HG02678 (cell line): ENCODE results near the gene RPRD1B.
A peak's percentile ranks its signal among the peaks of the same experiment; 100 is the strongest.

ENCODE experiments used
- ATAC-seq: cut with Tn5 transposase; IDR thresholded peaks from one replicate; pipeline ENCODE4 v1.9.1; 2021; ENCODE audit warnings: mild to moderate bottlenecking, moderate library complexity; ENCODE audit not compliant: unreplicated experiment

Gene RPRD1B, protein sequence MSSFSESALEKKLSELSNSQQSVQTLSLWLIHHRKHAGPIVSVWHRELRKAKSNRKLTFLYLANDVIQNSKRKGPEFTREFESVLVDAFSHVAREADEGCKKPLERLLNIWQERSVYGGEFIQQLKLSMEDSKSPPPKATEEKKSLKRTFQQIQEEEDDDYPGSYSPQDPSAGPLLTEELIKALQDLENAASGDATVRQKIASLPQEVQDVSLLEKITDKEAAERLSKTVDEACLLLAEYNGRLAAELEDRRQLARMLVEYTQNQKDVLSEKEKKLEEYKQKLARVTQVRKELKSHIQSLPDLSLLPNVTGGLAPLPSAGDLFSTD

DNA sequence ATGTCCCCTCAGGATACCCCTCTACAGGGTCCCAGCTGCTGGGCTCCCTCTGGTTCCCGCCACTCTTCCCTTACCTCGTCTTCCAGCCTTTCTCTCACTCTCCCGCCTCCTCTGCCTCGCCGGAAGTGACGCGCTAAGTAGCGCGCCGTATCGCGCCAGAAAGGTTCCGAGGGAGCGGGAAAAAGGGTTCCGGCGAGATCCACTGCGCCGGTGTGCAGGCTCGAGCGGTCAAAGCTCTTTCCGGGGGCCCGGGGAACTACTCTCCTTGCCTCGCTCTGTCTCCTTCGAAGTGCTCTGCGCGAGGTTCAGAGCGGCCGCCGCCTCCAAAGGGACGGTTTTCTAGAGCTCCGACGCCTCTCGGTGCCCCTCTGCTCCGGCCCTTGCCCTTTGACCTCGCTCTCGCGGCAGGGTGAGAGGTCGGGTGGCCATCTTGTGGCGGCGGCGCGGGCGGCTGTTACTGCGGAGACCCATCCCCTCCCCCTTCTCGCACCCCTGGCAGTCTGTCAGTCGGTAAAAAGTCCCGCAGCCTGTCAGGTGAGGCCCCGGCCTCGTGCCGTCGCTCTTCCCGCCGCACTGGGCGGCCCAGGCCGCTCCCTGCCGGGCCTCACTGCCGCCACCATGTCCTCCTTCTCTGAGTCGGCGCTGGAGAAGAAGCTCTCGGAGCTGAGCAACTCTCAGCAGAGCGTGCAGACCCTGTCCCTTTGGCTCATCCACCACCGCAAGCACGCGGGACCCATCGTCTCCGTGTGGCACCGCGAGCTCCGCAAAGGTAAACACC lies at the start of gene RPRD1B, which contains the start of gene TTI1:
Gene RPRD1B (plus strand): TSS at position 417 of the 778 bp plus-strand sequence. CDS start 202 bp downstream, at position 619.
Gene TTI1 (minus strand): TSS at position 127 of the 778 bp plus-strand sequence. CDS start 19,640 bp downstream, outside the sequence.
- peak; percentile 85 for ATAC-seq

DNA sequence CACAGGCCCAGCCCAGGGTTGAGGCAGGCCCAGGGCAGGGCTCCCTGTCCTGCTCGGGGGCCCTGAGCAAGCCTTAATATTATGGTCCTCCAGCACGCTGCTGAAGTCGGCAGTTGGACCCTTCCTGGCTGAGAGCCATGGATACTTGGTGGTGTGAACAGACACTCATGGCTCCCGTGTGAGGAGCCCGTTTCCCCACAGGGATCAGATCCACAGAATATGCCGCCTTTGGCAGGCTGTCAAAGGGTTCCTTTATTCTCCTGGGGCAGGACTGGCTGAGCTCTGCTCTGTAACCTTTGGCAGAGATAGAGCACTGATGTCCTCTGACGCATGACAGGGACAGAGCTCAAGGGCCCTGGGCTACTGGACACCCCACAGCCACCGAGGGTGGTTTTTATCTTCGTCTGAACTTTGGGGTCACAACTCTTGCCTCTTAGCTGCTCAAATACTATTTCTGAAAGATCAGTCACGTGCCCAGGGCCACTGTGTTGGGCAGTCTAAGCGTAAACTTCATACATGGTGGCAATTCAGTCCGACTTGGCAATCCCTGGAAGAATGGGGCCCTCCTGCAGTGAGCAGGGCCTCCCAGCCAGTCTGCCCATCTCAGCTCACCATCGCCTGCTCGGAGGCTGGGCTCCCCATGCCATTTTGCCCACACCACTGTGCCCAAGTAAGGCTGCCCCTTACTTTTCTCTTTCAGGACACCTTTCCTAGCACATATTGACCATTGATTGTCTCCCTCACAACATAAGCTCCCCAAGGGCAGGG lies 49.3 kb upstream of the RPRD1B start:
- ATAC-seq = no peak

DNA sequence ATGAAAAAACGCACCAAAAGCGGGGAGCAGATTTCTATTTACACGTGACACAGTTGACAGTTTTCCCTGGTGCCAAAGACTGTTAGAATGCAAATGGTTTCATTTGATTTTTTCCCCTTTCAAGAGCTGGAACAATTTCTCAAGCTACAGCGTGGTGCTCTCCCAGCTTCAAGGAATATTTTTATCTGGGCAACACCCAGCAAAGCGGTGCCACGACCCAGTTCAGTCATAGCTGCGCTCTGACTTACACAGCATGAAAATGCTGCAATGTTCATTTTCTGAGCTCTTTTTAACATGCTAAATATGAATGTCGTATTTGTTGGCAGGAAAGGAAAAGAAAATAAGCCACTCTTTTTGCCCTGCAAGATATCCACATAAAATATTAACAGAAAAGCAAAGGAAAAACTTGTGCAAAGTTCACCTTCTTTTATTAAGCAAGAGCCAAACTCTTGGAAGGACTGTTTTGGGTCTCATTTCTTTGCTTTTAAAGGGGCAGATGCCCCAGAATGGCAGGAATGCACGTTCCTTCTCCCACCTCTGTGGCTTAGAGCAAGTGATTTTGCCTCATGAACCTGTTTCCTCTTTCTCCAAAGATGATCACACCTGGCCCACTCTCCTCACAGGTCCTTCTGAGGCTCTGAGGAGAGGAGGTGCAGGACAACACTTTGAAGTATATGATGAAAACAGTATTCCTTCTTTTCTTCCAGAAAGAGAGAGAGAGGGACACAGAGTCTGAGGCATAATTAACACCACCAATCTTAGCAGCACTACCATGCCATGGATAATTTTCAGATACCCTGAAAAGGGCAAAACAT lies 47.3 kb upstream of the RPRD1B start:
- no peak for ATAC-seq

DNA sequence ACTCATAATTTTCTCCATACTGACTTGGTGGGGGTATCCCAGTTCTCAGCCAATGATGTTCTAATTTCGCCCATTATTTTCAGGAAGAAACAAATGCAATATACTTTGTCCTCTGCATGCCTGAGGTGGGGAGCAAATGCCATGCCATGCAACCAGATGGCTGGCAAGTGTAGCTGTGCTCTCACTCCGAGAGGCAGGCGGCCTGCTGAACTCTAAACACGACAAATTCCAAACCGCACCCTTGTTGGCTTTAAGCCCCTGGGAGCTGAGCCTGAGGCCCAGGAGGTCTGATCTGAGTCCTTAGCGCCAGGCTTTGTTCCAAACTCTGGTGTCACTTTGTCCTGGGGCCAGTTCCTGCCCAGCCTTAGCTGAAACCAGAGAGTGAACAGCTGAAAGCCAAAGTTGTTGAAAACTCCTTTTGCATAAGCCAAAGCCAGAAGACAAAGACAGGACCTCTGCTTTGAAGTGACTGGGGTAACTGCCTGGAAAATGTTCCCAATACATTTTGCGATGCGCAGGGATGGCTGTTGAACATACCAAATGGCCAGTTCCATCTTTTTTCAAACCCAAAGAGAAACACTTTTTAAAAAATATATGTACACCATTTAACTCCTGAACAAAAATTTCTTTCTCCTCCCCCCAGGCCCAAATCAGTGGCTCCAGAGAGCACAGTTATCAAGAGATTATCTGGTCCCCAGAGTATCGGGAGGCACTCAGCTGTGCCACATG lies 46.5 kb upstream of the RPRD1B start:
- ATAC-seq = no peak

DNA sequence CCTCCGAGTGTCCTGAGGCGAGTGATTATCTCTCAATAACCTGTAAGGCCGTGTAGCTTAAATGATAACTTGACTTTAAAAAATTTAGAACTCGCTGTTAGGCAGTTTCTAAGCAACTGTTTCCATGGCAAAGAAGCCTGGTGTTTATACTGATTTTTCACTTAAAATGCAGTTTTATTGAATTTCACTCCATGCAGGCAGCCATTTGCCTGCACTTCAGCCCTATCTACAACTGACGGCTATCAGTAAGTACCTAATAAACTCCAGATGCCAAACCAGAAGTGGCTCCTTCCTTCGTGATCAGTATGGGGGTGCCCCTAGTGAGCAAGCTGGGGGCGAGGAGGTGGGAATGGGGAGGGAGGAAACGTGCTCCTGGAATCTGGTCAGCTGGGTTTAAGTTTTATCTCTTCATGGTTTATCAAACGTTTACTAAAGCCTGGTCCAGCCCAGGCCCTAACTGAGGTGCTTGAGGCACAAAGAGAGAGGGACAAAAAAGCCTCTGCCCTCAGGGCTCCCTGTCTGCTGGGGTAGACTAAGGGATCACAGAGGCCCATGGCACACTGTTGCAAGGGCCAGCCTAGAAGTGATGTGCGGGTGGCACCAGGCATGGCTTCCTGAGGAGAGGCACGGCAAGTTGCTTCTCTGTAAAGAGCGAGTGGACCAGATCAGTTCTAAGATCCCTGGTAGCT lies 45.8 kb upstream of the RPRD1B start:
- no peak for ATAC-seq

DNA sequence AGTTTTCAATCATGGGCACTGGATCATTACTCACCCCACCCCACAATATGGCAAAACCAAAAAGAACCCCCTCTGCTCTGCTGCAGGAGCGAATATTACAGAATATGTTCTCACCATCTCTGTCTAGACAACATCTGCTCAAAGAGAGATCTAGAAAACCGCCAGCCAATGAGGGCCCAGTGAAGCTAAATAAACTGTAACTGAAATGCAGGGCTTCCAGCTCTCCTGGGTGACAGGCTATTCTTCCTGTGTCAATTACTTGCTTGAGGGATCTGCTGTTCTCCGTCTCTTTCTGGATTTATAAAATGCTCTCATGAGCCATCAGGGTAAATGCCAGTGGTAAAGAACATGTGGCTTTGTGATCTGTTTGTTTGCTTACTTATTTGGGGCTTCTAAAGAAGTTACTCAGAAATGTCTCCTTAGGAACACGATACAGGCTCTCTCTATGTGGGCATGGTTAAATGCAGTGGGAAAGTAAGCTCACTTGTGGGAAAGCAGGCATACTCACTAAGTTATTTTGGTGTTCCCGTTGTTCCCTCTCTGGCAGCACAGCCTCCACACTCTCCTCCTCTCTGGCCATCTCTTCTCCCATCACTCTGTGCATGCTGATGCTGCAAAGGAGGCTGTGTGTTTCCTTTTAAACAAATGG lies 45.1 kb upstream of the RPRD1B start:
- ATAC-seq = no peak

DNA sequence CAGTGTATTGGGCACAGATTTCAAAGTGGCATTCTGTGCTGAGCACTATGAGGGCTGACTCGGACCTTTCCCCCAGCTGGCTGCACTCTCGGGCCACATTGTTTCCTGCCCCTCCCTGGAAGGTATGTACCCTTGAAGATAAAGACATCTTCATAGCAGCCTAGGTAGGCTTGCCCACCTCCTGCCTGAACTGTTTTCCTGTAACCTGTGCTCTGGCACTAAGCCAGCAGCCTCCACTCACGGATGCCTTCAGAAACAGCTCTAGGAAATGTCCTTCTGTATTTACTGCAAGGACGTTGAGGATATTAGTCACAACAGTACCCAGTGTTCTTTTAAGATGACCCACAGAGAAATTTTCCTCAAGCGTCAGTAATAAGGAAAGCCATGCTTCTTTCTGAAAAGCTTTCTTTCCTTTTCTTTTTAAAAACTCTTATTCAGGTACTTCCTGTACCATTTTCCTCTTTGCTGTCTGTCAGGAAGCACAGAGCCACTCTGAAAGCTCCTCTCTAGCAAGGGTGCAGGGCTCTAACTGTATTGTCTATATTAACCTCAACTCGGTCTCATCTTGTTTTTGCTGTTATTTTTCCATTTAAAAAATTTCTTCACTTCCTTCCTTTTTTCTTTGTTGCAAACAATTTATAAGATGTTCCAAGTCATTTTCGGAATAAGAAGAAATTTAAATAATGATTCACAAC lies 43.8 kb upstream of the RPRD1B start:
- ATAC-seq = no peak

DNA sequence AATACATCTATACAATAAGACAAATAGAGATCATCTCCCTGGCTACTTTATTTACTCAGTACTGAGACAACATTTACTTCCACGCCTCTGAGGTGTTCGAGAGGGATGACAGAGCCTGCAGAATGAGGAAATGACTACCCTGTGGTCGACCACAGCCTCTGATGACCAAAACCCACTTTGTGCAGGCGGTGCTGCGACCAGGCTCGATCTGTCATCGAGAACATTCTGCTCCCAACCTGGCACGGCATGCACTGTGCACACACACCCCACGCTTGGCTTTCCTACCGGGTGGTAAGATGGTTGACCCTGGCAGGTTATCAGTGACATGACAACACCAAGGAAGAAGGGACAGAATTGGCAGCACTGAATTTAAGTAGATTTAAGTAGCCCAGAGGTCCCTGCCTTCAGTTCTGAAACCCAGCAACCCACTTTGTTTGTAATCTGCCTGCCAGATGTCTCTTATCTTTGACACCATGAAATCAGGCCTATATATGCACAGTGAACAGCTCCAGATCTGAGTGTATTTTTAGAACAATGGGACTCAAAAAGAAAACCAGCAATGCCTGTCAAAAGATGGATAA lies 42.9 kb upstream of the RPRD1B start:
- peak; percentile 92 for ATAC-seq

DNA sequence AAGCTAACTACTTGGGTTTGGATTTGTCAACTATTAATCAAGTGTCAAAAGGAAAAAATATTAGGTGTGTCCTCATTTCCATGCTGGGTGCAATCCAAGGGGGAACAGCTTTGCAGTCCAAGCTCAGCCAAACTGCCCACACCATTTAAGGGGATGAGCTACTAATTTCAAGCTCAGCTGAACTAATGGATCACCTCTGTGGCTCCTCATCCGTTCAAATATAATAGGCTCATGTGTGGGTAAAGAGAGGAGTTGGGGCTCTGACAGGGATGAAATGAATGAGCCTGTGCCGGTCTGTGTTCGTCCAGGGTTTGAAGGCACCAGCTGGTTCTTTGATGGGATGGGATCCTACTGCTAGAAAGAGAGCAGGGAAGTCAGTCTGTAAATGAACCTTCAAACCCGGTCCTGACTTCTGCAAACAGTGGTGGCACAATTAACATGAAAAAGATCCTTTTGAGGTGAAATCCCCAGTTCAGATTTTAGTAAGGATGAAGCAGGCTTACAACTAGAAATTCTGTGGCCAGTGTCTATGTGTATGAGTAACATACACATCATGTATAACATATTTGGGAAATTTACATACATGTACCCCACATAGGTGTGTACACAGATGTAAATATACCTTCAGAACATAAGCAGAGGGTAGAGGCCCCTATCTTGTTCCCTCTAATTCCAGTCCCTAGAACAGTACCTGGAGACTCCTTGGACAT lies 42.2 kb upstream of the RPRD1B start:
- no peak for ATAC-seq

DNA sequence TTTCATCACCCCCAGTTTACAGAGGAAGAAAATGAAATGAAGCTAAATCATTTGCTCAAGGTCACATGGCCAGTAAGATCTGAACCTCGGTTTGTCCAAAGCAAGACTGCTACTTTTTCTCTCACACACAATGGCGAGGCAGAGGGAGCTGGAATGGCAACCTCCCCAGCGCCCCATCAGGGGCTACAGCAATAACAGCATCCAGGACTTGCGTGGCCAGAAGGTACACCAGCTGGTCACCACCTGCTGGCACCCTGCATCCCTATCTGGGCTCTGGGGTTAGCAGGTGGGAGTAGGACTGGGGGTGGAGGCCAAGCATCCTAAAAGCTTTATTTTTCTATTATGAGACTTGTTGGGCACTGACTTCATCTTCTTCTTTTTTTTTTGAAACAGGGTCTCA lies 41.6 kb upstream of the RPRD1B start:
- no peak for ATAC-seq

DNA sequence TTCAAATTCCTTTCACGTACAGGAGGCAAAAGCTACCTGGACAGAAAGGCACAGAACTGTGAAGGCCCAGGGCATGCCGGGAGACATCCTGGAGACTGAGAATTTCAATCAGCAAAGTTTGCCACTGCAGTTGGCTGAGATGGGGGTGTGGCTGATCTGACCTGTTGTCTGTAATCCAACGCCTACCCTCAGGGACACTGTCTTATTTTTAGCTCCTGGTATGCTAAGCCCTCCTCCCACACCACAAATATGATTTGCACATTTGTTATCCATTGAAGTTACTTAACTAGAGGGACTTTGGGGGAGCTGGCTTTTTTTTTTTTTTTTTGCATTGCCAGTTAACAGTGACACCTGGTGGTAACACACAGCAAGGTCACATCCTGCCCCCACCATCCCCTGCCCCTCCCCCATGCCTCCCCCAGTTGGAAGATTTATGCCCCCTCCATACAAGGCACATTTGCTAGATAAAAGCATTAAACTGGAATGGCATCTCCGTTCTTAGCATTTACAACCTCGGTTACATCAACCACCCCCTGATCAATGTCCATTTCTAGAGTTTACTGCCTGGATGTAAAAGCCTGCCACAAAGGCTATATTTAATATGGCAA lies 40.6 kb upstream of the RPRD1B start:
- no peak for ATAC-seq

DNA sequence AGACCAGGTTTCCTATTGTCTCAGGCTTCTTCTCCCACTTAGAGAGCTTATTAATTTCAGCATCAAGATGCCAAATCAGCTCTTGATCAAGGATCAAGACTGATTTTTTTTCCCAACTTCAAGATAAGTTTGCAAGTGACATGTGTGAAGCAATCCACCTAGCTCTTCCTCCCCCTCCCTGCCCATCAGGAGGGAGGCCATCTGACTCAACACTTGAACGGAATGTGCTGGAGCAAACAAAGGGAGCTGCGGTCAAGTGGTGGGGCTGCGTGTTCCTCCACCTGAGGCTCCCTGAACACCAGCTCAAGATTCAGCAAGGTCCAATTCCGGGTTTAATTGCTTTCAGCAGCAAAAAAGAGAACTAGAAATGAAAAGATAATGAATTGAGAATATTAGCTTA lies 39.0 kb upstream of the RPRD1B start:
- ATAC-seq = no peak

DNA sequence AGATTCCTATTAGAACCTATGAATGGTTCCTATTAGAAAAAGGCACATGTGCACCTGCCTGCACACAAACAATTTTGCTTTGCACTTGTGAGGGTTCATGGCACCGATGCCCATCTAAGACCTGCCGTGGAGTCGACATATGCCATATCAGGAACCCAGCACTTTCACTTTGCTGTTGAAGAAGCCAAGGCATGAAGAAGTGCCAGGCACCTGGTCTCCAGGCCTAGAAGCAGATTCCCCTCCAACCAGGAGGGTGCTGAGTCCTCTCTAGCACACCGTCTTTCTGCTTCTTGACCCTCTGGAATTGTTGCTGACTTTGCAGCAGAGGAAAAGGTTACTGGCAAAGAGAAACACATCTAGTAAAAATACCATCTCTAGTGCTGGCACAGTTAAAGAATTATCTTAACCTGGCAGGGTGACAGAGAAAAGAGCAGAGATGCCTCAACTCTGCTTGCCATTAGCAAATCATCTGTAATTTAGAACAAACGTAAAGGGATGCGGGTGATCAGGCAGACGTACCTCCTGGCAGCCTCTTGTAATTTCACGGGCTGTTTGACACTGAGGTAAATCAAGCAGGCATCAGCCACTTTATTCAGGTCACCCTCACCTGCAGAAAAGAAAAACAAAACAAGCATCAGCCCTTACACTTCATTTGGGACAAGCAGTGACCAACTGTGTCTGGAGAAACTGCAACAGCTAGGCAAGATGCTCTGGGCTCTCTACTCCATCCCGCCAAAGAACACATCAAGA lies 37.5 kb upstream of the RPRD1B start:
- no peak for ATAC-seq

DNA sequence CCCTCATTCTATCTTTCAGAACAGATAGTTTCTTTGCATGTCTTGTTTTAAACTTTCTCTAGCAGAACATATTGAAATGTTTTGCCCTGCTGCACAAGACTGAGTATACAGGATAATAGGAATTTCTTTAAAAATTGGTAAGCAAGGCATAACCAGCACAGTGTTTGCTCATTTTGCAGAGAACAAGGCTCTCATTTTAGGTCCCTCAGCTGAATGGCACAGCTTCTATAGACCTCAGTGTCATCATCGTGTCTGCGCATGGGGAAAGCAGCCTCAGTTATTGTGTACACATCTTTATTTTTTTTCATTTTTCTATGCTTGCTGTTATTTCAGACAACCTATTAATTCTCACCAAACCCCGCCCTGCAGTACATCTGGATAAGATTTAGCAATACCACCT lies 36.0 kb upstream of the RPRD1B start:
- no peak for ATAC-seq

DNA sequence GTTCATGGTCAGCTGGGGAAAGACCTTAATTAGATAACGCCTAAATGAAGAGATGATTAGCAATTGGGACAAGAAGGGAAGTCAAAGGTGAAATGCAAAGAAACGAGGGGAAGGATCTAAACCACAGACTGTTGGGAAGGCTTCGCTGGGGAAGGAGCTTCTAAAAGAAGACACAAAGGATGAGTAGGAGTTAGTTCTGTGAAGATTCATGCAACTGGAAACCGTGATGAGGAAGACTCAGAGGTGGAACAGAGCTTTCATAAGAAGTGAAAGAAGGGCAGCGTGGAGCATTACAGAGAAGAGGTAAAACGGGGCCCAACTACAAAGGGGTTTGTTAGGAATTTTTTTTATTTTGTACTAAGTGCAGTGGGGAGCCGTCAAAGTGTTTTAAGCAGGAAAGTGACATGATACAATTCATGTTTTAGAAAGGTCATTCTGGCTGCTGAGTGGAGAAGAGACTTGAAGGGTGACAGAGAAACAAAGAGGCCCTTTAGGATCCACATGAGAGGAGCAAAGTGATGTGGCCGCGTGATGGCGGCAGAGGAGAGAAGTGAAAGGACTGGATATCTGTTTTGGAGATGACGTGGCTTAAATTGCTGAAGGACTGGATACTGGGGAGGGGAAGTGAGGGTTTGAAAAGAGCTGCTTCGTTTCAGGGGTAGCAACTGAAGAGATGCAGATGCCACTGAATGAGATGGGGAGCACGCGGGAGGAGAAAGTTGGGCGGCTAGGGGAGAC lies 33.9 kb upstream of the RPRD1B start:
- no peak for ATAC-seq
